Activated effector memory CD4-positive, alpha-beta T cell treated with Interleukin-2 at 50 U/mL for 16 hours (primary cell): ENCODE data around the gene PRR20G.

Experiments
- DNase-seq: peaks from one replicate; pipeline ENCODE4 v3.0.0-alpha.2; 2020

Gene PRR20G

DNA sequence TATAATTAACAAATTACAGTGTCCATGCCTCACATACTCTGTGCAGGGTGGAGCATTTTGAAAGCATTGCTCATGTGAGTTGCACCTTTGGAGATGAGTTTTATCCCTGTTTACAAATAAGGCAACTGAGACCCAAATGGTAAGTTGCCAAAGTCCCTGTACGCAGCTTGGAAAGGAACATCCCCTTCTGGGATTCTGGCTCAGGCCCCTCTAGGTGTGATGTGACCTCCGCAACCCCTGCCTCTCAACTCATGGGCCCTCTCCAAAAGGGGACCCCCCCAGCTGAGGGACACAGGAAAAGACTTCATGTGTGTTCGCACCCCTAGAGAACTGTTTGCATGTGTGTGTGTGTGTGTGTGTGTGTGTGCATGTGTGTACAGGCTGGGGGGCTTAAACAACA, 25.3 kb downstream of the PRR20G start:
- no peak for DNase-seq

DNA sequence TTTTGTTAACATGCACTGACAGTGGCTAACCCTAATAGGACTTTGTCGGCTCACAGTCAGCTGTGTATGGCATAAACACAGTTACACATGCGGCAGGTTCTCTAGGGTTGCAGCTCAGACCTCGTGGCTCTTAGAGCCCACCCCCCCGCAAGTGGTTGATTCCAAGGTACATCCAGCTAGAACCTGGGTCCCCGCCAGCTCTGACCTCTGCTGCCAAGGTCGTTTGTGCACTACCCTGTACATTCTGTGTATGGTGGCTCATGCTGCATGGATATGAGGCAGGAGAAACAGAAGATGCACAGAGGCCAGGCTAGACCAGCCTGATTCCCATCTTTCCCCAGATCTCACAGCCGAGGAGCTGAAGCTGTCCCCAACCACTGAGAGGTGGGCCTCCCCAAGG, 25.9 kb downstream of the PRR20G start:
- DNase-seq = no peak

- no peak for DNase-seq
Observed at GRCh38 chr3:127260826-127261555, 26.9 kb downstream of the PRR20G start.

DNA sequence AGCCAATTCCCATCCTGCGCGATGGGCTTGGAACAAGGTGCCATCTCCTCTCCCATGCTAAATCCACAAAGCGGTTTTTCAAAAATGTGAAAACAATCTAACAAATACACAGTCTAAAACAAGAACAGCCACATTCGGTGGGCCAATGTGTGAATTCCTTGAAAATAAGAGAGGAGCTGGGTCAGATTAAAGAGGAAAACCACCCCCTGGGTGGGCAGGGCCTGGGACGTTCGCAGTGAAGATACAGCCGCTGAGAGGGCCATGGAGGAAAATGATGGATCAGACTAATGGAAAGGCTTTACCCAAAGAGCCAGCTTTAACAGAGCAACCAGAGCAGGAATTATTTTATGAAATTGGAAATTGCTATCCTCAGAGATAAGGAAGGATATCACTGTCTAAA, 27.4 kb downstream of the PRR20G start:
- DNase-seq = no peak

GRCh38 chr3:127259882-127260281, 28.0 kb downstream of the PRR20G start:
- DNase-seq = no peak

DNA sequence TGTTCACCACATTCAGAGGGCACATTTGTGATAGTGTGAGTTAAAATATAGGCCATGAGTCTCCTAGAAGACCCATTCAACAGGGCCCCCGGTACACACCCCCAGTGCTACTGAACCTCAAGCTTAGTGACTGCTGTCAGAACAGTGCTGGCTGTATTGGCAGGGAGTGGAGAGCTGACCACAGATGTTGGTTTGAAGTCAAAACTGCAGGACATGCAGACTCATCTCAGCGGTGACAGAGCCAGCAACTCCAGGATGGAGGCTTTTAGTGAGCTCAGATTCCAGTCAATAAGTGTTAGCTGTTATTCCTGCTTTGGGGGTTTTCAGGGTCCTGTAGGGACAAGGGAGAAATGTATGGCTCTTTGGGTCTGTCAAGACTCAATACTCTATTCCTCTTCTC, 29.1 kb downstream of the PRR20G start:
- no peak for DNase-seq

GRCh38 chr3:127257351-127257750, 30.5 kb downstream of the PRR20G start:
- DNase-seq = no peak

DNA sequence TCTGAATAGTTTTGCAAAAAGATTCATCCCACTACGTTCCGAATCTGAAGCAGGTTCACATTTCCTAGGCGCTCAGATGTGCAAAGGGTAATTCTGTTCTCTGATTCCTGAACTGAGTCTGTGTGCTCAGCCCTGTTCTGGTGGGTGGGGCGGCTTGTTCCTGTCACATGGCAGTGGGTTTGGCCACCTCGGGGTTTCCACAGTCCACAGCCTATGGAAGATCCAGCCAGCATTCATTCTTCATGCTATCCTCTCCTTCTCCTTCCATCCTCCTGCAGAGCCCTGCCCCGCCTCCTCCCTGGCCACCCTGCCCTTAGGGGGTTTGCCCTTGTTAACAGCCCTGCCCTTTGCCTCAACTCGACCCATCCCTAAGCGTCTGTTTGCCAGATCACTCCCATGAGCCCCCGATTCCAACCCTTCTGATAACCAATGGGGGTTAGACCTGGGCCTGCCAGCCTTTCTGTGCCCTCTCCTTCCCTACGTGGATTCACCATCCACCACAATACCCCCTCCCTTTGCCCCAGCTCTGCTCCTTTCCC, 31.0 kb downstream of the PRR20G start:
- no peak for DNase-seq

- no peak for DNase-seq
Observed at GRCh38 chr3:127256138-127256537, 31.7 kb downstream of the PRR20G start.

DNA sequence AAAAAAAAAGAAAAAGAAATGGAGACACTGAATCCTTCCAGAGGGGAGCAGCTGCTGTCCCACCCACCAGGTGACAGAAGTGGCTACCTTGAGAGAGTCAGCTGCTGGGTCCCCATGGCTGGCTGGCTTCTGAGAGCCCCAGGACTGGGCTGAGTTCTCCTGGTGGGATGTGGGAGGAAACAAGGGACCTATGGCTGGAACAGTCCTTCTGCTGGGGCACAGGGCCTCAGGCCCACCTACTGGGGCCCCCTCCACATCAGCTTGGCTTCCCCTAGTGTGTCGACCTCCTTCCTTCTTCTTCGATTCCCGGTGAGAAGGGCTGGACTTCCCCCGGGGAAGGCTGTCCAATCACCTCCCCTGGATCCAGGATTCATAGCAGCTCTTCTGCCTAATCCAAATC, 32.3 kb downstream of the PRR20G start:
- no peak for DNase-seq

DNA sequence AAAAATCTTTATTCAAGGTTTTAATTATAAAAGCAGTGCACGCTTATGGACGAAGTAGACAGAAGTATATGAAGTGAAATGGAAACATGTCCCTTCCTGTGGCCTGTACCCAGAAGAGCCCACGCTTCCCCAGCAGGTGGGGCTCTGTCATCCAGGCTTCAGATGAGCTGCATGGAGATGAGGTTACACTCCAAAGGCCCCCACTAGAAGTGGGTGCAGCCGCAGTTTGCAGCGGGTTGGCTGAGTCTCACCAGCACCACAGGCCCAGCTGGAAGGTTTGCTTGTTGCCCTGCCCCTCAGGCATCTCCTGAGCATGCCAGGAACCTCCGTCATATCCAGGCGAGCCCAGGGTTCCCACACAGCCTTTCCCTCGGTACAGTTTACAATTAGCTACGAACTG, 33.1 kb downstream of the PRR20G start:
- no peak for DNase-seq

DNA sequence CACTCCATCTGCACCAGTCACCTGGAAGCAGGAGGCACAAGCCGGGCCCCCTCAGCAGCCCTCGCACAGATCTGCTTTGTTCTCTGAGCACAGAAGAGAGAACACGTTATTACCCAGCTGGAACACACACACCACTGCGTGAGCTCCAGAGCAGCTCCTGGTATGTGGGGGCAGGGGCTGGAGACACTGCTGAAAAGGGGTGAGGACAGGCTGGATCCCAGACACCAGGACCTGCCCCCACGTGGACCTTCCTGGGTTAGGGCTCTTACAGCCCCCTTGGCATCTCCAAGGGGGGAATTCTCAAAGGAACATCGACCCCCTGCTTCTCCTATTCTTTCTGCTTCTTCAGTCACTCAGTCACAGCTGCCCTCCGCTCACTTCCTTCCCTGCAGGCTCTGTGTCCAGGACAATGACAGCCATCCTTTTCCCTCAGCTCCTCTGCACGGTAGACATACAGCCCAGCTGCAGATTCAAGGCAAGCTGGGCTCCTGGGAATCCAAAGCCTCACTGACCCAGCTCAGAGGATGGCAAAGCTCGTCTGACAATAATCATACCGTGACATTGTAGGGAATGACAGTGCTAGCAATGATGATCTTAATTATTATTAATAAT, 33.7 kb downstream of the PRR20G start:
- no peak for DNase-seq

DNA sequence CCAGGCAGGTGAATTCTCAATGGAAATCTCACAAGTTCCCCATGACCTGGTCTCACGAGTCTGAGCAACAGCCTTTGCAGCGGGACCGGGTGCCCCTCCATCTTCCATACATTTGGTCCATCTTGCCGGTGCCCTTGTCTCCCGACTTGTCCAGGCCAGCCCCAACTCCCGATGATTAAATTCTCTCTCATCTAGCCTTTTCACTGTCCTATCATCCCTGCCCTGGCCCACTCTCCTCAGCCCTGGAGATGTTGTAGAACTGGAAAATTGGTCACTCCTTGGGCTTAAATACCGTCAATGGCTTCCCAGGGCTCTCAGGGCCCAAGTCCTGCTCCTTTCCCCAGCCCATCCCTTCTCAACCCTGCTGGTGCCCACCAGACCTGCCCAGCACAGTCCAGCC, 34.4 kb downstream of the PRR20G start:
- no peak for DNase-seq

DNA sequence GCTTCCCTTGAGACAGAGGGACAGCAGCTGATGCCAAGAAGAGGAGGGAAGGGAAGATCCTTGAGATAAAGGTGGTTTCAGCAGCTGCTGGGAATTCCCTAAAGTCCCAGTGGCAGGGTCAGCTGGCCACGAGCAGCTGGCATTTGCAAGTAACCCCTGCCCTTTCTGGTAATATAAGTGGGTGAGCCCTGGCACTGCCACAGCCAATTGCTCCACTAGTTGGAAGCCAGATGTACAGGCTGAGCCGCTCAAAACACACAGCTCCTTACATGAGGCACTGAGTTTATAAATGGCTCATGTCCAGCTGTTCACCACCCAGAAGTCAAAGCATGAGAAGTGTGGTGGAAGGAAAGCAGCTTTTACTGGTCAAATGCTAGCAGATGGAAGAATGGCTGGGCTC, 35.4 kb downstream of the PRR20G start:
- DNase-seq = no peak

DNA sequence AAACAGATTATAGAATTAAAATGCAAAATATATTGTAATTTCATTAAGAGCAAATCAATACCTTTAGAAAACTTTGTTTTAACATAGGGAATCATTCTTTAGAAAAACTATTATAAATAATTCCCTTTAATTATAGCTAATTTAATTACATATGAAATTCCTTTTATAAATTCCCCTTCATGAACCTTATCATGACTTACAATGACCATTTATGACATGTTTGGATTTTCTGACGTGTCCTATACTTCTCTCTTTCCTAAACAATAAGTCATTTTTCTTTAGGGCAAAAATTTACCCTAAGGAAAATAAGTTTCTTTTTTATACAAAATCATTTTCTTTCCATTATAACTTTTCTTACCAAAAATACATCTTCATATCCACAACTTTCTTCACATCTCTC, 37.8 kb downstream of the PRR20G start:
- DNase-seq = no peak

DNA sequence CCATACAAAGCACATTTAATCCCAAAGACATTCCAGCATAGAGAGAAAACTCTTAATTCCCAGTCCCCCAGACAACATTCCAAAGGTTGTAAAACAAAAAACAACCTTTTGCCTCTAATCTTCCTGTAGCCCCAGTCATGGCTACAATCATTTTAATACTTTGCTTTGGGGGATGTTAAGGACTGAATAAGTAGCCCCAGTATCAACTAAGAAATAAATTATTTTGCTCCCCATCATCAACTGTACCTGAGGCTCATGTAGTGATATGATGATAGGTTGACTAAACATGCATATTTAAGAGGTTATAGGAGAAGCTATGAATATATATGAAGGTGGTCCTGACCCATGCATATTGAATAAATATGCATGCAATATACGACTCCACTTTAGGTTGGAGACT, 40.6 kb downstream of the PRR20G start:
- DNase-seq = no peak

DNA sequence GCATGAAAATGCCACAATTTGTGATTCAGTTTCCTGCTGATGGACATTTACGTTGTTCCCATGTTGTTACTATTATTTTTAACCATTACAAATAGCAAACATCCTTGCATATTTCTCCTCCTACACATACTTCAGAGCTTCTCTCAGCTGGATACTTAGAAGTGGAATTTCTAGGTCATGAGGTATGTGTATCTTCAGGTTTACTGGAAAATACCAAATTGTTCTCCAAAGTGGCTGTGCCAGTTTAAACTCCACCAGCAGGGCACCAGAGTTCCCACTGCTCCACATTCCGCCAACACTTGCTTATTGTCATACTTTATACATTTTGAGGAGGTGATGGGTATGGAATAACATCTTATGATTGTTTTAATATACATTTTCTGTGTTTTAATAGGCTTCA, 49.2 kb downstream of the PRR20G start:
- no peak for DNase-seq

- no peak for DNase-seq
Observed at GRCh38 chr3:127237835-127238234, 50.0 kb downstream of the PRR20G start.

DNA sequence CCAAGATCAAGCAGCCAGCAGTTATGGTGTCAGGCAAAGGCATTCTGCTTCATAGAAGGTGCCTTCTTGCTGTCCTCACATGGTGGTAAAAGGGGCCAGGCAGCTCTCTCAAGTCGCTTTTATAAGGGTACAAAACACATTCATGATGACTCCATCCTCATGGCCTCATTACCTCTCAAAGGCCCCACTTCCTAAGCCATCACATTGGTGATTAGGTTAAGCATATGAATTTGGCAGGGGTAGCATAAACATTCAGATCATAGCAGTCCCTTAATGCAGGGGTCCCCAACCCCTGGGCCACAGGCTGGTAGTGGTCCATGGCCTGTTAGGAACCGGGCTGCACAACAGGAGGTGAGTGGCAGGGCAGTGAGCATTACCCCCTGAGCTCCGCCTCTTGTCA, 52.1 kb downstream of the PRR20G start:
- no peak for DNase-seq

GRCh38 chr3:127234778-127235177, 53.1 kb downstream of the PRR20G start:
- DNase-seq = no peak
